Hepatic stellate cell (primary cell): ENCODE measurements around the gene ABCA5.

ENCODE experiments used
- DNase-seq: peaks from one replicate; pipeline ENCODE4 v3.0.0; 2011; ENCODE audit warnings: low spot score

Gene ABCA5, protein sequence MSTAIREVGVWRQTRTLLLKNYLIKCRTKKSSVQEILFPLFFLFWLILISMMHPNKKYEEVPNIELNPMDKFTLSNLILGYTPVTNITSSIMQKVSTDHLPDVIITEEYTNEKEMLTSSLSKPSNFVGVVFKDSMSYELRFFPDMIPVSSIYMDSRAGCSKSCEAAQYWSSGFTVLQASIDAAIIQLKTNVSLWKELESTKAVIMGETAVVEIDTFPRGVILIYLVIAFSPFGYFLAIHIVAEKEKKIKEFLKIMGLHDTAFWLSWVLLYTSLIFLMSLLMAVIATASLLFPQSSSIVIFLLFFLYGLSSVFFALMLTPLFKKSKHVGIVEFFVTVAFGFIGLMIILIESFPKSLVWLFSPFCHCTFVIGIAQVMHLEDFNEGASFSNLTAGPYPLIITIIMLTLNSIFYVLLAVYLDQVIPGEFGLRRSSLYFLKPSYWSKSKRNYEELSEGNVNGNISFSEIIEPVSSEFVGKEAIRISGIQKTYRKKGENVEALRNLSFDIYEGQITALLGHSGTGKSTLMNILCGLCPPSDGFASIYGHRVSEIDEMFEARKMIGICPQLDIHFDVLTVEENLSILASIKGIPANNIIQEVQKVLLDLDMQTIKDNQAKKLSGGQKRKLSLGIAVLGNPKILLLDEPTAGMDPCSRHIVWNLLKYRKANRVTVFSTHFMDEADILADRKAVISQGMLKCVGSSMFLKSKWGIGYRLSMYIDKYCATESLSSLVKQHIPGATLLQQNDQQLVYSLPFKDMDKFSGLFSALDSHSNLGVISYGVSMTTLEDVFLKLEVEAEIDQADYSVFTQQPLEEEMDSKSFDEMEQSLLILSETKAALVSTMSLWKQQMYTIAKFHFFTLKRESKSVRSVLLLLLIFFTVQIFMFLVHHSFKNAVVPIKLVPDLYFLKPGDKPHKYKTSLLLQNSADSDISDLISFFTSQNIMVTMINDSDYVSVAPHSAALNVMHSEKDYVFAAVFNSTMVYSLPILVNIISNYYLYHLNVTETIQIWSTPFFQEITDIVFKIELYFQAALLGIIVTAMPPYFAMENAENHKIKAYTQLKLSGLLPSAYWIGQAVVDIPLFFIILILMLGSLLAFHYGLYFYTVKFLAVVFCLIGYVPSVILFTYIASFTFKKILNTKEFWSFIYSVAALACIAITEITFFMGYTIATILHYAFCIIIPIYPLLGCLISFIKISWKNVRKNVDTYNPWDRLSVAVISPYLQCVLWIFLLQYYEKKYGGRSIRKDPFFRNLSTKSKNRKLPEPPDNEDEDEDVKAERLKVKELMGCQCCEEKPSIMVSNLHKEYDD (N-terminal part only)

GRCh38 chr17:69327060-69327831, at the start of gene ABCA5:
Gene ABCA5 (minus strand): TSS chr17:69327133. CDS start chr17:69314415, 12,718 bp downstream.
- DNase-seq: peak; percentile 79

DNA sequence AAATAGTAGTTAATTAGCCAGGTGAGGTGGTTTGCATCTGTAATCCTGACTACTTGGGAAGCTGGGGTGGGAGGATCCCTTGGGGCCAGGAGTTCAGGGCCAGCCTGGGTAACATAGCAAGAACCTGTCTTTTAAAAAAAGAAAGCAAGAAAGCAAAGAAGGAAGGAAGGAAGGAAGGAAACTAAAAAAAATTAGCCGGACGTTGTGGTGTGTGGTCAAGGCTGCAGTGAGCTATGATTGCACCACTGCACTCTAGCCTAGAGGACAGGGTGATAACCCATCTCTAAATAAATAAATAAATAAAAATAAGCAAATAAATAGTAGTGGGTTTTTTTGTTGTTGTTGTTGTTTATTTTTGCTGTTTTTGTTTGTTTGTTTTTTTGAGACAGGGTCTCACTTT, 48.3 kb upstream of the ABCA5 start:
- DNase-seq: no peak

DNA sequence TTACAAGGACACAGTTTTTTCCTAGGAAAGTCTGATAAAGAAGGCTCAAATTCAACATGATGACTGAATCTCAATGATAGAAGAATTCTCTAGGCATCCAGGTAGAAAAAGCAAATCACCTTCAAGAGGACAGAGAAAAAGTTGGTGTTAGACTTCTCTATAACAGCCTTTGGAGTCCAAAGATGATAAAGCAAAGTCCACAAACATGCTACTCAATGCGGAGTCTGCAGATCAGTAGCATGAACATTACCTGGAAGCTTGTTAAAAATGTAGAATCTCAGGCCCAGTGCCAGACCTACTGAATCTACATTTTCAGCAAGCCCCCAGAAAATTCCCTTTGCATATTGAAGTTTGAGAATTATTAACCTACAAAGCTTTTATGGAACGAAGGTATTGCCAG, 46.1 kb upstream of the ABCA5 start:
- no peak for DNase-seq

DNA sequence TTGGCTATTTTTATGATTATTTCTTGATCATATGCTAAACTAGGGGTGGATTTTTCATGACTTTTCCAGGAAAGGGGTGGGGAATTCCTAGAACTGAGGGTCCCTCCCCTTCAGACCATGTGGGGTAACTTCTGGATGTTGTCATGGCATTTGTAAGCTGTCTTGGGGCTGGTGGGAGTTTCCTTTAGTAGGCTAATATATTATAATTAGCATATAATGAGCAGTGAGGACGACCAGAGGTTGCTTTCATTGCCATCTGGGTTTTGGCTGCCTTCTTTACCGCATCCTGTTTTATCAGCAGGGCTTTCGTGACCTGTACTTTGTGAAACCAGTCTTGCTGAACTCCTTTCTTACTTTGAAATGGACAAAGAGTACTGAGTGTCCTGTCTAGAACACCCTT, 40.4 kb upstream of the ABCA5 start:
- no peak for DNase-seq

DNA sequence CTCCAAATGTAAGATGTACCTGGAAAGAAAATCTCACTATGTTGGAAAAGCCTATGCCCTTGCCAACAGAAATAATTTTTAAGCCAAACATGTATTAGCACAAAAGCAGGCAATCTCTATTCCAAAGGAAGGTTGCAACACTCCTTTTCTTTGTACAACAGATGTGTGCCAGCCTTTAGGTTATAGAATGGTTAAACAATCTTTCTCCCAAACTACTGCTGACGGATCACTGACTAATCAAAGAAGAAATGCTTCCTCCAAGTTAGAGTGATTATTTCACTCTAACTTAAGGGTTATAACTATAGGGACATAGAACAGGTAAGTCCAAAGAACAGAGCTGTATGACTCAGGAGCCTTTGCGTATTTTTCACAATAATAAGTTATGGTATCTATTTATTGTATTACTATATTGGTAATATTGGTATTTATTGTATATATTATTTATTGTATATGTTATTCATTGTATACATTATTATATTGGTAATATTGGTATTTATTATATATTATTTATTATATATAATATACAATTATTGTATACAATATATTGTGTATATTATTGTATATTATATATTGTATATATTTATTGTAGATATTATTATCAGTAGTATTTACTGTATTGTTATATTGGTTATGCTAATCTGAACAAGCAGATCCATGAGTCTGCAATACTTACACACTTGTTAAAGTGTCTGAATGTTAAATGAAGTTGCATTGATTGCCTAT, 36.7 kb upstream of the ABCA5 start:
- DNase-seq: no peak

GRCh38 chr17:69361156-69361555, 34.2 kb upstream of the ABCA5 start:
- DNase-seq: no peak

DNA sequence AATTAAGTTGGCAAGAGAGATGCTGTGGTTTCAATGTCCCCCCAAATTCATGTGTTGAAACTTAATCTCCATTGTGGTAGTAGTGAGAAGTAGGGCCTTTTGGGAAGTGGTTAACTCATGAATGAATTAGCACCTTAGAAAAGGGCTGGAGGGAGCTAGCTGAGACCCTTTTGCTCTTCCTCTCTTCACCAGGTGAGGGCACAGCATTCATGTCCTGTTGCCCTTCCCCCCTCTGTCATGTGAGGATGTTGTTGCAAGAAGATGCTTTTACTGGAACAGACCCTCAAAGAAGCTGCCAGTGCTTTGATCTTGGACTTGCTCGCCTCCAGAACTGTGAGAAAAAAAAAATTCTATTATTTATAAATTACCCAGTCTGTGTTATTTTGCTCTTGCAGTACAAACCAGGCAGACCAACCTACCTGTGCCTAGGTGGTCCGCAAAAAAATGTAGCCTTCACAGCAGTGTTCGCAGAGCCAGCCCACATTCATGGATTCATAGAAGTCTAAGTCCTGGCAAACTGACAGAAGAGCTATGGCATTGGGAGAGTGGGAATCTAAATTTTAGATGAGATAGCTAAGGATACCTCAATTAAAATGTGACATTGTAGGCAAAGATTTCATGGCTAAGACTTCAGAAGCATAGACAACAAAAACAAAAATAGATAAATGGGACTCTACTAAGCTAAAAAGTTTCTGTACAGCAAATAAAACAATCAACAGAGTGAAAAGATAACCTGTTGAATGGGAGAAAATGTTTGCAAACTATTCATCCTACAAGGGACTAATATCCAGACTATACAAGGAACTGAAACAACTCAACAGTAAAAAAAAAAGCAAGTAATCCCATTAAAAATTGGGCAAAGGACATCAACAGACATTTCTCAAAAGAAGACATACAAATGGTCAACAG, 32.0 kb upstream of the ABCA5 start:
- DNase-seq: no peak

DNA sequence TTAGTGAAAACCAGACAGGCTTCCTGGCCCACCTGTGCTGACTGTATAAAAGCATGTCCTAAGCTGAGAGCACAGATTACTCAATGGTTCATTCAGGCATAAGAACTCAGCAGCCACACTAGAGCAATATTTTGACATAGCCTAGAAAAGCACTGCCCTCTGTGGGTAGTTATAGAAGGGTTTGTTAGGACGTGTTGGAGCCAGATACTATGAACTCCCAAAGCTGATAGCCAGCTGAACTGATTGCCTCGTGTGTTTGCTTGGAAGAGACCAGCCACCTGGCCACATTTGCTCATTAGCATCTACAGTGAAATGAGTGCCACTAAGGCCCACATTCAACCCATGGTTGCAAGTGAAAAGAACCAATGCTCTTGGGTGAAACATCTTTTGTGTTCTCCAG, 30.8 kb upstream of the ABCA5 start:
- DNase-seq: no peak

DNA sequence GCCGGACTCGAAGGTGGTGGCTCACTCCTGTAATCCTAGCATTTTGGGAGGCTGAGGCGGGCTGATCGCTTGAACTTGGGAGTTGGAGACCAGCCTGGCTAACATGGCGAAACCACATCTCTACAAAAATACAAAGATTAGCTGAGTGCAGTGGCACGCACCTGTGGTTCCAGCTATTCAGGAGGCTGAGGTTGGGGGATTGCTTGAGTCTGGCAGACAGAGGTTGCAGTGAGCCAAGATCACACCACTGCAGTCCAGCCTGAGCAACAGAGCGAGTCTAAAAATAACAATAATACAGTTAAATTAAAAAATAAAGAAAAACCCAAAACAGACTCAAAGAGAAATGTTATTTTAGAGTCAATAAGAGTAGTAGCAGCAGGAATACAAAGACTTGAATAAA, 29.7 kb upstream of the ABCA5 start:
- DNase-seq: no peak

GRCh38 chr17:69350911-69351310, 24.0 kb upstream of the ABCA5 start:
- DNase-seq: no peak

GRCh38 chr17:69348429-69348828, 21.5 kb upstream of the ABCA5 start:
- no peak for DNase-seq

DNA sequence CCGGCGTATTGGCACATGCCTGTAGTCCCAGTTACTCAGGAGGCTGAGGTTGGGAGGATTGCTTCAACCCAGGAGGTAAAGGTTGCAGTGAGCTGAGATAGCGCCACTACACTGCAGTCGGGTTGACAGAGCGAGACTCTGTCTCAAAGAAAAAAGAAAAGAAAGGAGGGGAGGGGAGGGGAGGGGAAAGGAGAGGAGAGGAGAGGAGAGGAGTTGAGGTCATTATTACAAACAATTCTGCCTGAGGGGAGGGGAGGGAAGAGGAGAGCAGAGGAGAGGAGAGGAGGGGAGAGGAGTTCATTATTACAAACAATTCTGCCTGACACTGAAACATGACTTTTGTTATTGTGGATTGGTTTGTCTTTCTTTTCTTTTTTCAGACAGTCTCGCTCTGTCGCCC, 19.8 kb upstream of the ABCA5 start:
- DNase-seq: no peak

DNA sequence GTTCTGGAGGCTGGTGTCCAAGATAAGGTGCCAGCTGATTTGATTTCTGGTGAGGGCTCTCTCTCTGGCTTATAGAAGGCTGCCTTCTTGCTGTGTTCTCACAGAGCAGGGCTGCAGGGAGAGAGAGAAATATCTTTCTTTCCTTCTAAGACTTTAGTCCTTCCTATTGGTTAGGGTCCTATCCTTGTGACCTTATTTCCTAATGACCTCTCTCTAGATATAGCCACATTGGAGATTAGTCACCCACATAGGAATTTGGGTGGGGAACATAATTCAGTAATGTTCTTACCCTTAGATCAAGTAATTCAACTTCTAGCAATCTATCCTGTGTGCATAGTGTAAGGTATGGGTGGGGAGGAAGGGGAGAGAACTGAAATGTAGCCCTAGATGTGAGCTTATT, 18.0 kb upstream of the ABCA5 start:
- no peak for DNase-seq

DNA sequence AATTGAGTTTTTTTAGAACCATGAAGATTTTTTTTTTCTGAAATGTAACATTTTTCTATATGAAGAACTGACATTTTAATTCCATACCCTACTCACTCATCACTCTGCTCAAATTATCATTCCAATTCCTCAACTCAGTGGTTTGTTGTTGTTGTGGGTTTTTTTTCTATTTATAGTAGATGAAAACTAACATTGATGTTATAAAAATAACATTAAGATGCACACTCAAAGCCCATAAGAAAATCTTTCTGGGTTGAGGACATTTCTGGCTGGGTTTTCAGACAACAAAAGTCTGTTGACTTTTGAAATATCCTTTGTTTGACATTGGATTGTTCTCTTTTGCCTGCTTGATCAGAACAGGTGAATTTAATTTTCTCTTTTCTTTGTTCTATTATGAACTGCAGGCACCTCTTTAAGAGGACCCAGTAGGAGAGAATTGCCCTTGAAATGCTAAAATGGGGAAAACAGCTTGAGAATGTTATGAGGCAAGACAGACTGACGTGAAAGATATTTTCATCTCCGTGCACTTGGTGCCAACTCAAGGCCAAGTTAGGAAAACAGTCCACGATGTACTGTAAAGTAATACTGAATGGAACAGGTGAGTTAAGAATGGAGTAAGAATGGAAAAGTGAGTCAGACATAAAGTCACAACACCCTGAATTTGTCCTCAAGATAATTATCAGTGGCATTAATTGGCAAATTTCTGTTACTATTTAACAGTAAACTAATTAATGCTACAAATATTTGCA, 16.1 kb upstream of the ABCA5 start:
- DNase-seq: no peak

DNA sequence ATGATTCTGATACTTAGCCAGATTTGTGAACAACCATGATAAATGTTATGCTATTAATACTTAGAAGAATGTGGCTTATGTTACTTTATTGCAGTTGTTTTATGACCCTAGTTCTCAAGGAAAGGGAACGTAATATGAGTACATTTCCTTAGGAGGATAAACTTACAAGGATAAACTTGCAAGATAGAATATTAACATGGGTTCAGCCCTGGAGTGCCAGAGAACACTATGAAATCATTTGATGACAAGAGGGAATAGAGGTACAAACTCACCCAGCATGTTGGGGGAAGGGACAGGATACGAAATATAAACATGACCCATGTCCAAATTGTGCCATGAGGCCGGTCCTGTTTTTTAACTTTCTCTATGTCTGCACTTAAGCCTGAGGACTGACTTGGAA, 13.0 kb upstream of the ABCA5 start:
- no peak for DNase-seq

DNA sequence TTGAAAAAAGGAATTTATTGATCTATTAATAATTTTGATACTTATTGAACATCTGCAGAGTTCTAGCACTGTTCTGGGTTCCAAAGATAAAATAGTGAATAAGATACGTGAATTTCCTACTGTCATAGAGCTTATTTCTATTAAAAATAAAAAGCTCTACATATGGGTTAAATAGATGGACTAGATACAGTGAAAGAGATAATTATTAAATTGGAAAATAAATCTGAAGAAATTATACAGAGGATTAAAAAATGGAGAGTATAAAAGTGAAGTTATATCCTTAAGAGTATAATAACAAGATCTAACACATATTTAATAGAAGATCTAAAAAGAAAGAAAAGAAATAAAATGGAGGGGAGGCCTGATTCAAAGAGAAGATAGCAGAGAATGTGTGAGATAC, 10.1 kb upstream of the ABCA5 start:
- DNase-seq: no peak

DNA sequence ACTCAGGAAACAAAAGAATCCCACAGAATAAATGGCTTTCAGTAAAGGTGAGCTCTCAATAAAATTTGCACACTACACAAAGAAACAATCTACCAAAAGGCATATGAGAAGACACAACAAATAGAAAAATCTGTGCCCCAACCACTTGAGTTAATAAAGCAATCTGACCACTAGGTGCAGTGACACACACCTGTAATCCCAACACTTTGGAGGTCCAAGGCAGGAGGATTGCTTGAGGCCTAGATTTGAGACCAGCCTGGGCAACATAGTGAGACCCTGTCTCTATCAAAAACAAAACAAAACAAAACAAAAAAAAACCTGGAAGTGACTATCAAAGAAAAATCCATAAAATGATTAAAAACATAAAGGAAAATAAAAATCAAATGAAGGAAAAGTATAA, 9.6 kb upstream of the ABCA5 start:
- no peak for DNase-seq

- DNase-seq: peak; percentile 8
Measured at GRCh38 chr17:69335058-69335457, 8.1 kb upstream of the ABCA5 start.

- DNase-seq: no peak
Measured at GRCh38 chr17:69333561-69333960, 6.6 kb upstream of the ABCA5 start.
